Epithelial cell of proximal tubule (primary cell): ENCODE results near the gene PHACTR2. TPM values are rescaled to one million over a fixed set of nuclear protein-coding genes. Genes with fewer than 3 reads are reported as not detected.
"Not testable (repeated sequence)": the region's sequence is repeated elsewhere in the genome, so short reads cannot be mapped to it uniquely, and the experiment has no call there.

Experiments used
- DNase-seq: peaks from one replicate; pipeline ENCODE4 v3.0.0-alpha.2; 2011; ENCODE audit warnings: low read depth
- H3K4me3 ChIP-seq: 2 replicates; pipeline ENCODE4 v1.5.1; 2011; ENCODE audit warnings: low read depth, mild to moderate bottlenecking, low read length
- total RNA-seq: library from RNA; depleted of rRNA; stranded (reverse); fragments of >200 nt; gene quantifications from 2 replicates; pipeline ENCODE4 v1.2.3, GENCODE V29; 2015
- TF ChIP-seq, protein P1 (sequence below): conservative IDR thresholded peaks from 2 replicates; pipeline ENCODE4 v1.5.1; 2012; ENCODE audit warnings: low read depth, mild to moderate bottlenecking, low read length

PHACTR2 gene
- total RNA-seq, 1 donor from 2014 or later, result 13.8 TPM

DNA sequence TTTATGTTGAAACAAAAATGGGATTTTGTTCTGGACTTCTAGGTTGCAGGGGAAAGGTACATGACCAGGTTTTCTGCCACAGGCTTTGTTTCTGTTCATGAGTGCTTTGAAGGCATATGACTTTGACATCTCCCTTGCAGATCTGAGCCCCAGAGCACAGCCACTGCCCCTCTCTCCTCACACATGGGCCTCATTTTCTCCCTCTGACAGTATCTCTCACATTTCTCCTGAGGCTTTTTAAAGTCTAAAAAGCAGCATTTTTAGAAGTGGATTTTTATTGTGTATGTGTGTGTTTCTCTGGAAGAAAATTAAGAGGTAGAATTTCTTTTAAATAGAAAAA is 115.5 kb downstream of the PHACTR2 start:
- no peak overlapping the region for H3K4me3 ChIP-seq
- TF ChIP-seq, protein P1, sequence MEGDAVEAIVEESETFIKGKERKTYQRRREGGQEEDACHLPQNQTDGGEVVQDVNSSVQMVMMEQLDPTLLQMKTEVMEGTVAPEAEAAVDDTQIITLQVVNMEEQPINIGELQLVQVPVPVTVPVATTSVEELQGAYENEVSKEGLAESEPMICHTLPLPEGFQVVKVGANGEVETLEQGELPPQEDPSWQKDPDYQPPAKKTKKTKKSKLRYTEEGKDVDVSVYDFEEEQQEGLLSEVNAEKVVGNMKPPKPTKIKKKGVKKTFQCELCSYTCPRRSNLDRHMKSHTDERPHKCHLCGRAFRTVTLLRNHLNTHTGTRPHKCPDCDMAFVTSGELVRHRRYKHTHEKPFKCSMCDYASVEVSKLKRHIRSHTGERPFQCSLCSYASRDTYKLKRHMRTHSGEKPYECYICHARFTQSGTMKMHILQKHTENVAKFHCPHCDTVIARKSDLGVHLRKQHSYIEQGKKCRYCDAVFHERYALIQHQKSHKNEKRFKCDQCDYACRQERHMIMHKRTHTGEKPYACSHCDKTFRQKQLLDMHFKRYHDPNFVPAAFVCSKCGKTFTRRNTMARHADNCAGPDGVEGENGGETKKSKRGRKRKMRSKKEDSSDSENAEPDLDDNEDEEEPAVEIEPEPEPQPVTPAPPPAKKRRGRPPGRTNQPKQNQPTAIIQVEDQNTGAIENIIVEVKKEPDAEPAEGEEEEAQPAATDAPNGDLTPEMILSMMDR, result no peak
- no peak for DNase-seq

DNA sequence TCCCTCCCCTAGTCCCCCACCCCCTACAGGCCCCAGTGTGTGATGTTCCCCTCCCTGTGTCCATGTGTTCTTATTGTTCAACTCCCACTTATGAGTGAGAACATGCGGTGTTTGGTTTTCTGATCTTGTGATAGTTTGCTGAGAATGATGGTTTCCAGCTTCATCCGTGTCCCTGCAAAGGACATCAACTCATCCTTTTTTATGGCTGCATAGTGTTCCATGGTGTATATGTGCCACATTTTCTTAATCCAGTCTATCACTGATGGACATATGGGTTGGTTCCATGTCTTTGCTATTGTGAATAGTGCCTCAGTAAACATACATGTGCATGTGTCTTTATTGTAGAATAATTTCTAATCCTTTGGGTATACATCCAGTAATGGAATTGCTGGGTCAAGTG is 118.8 kb downstream of the PHACTR2 start:
- not testable (repeated sequence) for DNase-seq, H3K4me3 ChIP-seq

DNA sequence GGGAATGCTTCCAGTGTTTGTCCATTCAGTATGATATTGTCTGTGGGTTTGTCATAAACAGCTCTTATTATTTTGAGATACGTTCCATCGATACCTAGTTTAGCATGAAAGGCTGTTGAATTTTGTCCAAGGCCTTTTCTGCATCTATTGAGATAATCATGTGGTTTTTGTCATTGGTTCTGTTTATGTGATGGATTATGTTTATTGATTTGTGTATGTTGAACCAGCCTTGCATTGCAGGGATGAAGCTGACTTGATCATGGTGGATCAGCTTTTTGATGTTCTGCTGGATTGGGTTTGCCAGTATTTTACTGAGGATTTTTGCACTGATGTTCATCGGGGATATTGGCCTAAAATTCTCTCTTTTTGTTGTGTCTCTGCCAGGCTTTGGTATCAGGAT is 120.7 kb downstream of the PHACTR2 start:
- H3K4me3 ChIP-seq, DNase-seq: not testable (repeated sequence)

DNA sequence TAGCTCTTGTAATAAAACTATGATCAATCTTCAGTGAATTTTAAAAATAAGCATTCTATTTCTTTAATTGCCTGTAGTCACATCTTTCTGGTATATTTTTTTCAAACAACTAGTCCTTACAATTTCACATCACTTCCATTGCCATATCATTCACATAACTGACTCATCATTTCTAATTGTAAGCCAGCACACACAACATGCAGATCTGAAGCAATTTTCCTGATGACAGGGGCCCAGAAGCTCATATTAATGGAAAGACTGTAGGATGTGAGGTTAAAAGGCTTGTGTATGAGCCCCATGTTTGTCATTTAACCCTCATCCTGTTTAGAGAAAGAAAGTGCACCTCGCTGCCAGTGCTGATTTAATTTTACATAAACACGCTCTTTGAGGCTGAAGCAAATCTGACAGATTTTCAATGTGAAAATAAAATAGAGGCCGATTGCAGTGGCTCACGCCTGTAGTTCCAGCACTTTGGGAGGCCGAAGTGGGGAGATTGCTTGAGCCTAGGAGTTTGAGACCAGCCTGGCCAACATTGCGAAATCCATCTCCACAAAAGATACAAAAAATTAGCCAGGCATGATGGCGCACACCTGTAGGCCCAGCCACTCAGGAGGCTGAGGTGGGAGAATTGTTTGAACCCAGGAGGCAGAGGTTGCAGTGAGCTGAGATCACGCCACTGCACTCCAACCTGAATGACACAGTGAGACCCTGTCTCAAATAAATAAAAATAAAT is 125.2 kb downstream of the PHACTR2 start:
- H3K4me3 ChIP-seq, result no peak overlapping the region
- no peak for DNase-seq
- TF ChIP-seq, protein P1, result no peak

DNA sequence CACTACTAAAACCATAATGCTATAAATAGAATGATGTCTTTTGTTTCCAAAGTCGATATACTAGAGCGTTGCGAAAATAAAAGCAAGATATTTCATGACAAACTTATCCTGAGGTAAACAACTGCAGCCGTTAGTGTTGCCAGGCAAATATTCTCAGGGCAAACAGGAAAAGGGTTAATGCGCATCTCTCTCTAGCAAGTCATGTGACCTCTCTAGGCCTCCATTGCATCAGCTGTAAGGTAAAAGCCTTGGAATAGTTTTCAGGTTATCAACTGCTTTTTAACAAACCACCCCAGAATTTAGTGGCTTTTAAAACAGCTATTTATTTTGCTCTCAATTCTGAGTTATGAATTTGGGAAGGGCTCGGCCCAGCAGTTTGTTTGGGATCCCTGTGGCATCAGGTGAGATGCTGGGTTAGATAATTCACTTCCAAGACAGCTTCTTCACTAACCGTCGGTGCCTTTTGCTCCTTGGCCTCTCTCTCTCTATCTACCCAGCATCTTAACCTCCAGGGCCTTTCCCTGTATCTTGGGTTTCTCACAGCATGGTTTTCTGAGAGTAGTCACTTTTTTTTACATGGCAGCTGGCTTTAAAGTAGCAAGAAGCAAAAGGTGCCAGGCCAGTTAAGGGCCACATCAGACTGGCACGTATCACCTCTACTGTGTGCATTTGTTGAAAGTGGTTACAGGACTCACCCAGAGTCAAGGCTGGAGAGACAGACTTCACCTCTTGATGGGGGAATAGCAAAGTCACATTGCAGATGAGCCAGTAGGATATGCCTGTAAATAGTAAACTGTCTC is 126.2 kb downstream of the PHACTR2 start:
- TF ChIP-seq, protein P1, result no peak

DNA sequence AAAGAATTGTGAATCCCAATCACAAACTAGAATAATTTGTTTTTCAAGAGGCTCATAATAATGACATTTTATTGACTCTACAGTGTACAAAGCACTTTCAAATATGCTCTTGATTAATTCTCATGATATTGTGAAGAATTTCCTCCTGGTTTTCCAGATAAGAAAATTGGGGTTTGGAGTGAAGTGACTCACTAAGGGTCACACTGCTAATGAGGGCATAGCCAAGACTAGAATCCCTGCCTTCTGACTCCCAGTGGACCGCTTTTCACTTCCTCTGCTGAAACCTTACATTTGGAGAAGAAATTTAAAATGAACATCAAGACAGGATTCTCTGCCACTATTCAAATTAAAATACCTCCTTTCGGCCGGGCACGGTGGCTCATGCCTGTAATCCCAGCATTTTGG is 127.1 kb downstream of the PHACTR2 start:
- TF ChIP-seq, protein P1, result no peak
- DNase-seq, result no peak
- no peak overlapping the region for H3K4me3 ChIP-seq

More for the DNA sequence above, 126.2 kb downstream of the PHACTR2 start:
- no peak for DNase-seq
- no peak overlapping the region for H3K4me3 ChIP-seq

DNA sequence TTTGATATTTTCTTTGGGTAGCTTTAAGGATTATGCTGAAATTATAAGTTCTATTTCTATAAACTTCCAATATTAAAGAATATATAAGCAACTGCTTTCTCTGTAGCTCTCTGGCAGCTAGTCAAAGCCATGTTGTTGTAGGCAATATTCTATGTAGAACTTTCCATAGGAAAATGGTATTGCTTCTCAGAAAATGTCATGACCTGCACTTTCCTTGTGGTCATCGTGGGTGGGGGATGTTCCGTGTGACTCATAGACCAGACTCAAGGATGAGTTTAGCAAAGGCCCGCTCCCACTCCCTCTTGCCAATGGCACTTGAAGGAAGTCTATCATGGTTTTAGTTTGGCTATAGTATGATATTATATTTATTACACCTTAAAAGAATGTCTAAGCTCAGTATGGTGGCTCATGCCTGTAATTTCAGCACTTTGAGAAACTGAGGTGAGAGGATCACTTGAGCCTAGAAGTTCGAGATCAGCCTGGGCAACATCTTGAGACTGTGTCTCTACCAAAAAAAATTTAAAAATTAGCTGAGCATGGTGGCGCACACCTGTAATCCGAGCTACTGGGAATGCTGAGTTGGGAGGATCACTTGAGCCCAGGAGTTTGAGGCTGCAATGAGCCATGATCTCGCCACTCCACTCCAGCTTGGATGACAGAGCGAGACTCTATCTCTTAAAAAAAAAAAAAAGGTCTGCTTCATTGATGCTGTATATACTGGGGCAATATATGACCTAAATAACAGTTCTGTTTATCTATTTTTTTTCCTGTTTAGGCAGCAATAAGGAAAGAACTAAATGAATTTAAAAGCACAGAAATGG is 128.7 kb downstream of the PHACTR2 start:
- TF ChIP-seq, protein P1, result no peak
- DNase-seq, result no peak
- no peak overlapping the region for H3K4me3 ChIP-seq
